ENCODE measurements around the gene RFTN1.

- TF ChIP-seq ISL1 (CRISPR knock-in tag; IDR thresholded peaks at IDR 0.05): no peak
- TF ChIP-seq ZNF8 (CRISPR knock-in tag; IDR thresholded peaks at IDR 0.05): no peak
- no peak for TF ChIP-seq CREB5 (CRISPR knock-in tag; IDR thresholded peaks at IDR 0.05; ENCODE audit: low read depth)
- no peak for TF ChIP-seq PATZ1 (CRISPR knock-in tag; IDR thresholded peaks at IDR 0.05; ENCODE audit: borderline replicate concordance)
- no peak for TF ChIP-seq POU6F1 (CRISPR knock-in tag; IDR thresholded peaks at IDR 0.05; ENCODE audit: borderline replicate concordance, low read depth)
- no peak for TF ChIP-seq BACH2 (CRISPR knock-in tag; IDR thresholded peaks at IDR 0.05; ENCODE audit: borderline replicate concordance)
Observed at GRCh38 chr3:16514021-16514700, 662 bp upstream of the RFTN1 start.
